Fibroblast of lung (primary cell): Measurements from ENCODE around the gene PLCG2.

ENCODE experiments used
- EZH2 ChIP-seq: IDR thresholded peaks from 2 replicates; pipeline ENCODE4 v1.5.1; 2012; ENCODE audit warnings: low read length, control low read depth, mild to moderate bottlenecking; ENCODE audit errors: missing control alignments
- TF ChIP-seq, protein P1 (sequence below), 2 donors: IDR thresholded peaks in 1 of 2; conservative IDR thresholded peaks in 1 of 2; 1 replicate in 1 of 2; 2 replicates in 1 of 2; pipeline ENCODE4 v1.5.1; 2011 to 2012; ENCODE audit warnings: low read length in 2 of 2, control low read depth in 1 of 2, inconsistent platforms in 1 of 2, low read depth in 1 of 2, mild to moderate bottlenecking in 1 of 2

DNA sequence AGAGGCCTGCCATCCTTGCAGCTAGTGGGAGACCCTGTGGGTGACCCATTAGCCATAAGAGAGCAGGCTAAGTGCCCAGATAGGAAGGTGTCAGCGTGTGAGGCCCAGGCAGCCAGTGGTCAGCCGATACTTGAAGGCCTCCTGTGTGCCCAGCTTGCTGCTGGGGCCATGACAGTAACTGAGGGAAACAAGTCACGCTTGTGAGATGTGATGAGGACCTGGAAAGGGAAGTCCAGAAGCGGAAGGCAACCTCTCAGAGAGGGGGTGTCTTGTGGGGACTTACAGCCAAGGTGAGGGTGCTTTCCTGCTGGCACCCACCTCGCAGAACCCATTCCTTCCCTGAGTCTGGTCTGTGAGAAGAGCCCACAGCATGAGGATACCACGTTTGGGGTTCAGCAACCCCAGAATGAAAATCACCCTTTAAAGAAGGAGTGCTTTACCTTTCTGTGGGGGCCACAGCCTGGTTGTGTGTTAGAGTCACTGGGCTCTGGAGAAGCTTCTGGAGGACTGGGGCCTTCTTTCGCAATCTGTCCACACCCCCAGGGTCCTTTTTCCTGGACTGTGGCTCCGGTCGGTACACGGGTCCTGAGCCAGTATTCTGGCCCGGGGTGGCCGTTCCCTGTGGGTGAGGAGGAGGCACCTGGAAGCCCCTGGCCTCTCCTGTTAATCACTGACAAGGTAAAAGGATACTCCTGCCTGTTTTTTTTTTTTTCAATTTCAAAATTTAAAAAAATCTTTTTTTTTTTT, 53.9 kb downstream of the PLCG2 start:
- TF ChIP-seq, protein P1, sequence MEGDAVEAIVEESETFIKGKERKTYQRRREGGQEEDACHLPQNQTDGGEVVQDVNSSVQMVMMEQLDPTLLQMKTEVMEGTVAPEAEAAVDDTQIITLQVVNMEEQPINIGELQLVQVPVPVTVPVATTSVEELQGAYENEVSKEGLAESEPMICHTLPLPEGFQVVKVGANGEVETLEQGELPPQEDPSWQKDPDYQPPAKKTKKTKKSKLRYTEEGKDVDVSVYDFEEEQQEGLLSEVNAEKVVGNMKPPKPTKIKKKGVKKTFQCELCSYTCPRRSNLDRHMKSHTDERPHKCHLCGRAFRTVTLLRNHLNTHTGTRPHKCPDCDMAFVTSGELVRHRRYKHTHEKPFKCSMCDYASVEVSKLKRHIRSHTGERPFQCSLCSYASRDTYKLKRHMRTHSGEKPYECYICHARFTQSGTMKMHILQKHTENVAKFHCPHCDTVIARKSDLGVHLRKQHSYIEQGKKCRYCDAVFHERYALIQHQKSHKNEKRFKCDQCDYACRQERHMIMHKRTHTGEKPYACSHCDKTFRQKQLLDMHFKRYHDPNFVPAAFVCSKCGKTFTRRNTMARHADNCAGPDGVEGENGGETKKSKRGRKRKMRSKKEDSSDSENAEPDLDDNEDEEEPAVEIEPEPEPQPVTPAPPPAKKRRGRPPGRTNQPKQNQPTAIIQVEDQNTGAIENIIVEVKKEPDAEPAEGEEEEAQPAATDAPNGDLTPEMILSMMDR (conservative IDR thresholded peaks at IDR 0.05 in 1 of 2, IDR thresholded peaks at IDR 0.05 in 1 of 2; ENCODE audit: low read depth in 1 of 2, low read length in 2 of 2), result no peak
- TF ChIP-seq EZH2, result no peak
